Type B pancreatic cell (in vitro differentiated cells): ENCODE data around the gene FXYD4. TPM values are rescaled to one million over a fixed set of nuclear protein-coding genes. Genes with fewer than 3 reads are reported as not detected.

Experiments
- DNase-seq: peaks from one replicate; pipeline ENCODE4 v3.0.0; 2021; ENCODE audit warnings: mixed read lengths; ENCODE audit not compliant: unreplicated experiment; ENCODE audit errors: extremely low spot score
- H3K27ac Mint-ChIP-seq: 2 replicates; pipeline ENCODE4 v1.8.0; 2021; ENCODE audit warnings: mild to moderate bottlenecking, mixed read lengths
- H3K27me3 Mint-ChIP-seq: 2 replicates; pipeline ENCODE4 v1.8.0; 2021; ENCODE audit warnings: mixed read lengths
- H3K36me3 Mint-ChIP-seq: 2 replicates; pipeline ENCODE4 v1.8.0; 2021; ENCODE audit warnings: mixed read lengths
- H3K4me1 Mint-ChIP-seq: one replicate; pipeline ENCODE4 v1.8.0; 2021; ENCODE audit warnings: mixed read lengths; ENCODE audit not compliant: unreplicated experiment
- H3K4me3 Mint-ChIP-seq: 2 replicates; pipeline ENCODE4 v1.8.0; 2021; ENCODE audit warnings: mild to moderate bottlenecking, mixed read lengths
- H3K9me3 Mint-ChIP-seq: 2 replicates; pipeline ENCODE4 v1.8.0; 2021; ENCODE audit warnings: mixed read lengths
- CTCF ChIP-seq: fragments of 200-600 bp; sonication (generic); conservative IDR thresholded peaks from 2 replicates; pipeline ENCODE4 v1.5.0; 2021; ENCODE audit warnings: antibody characterized with exemption, mild to moderate bottlenecking
- total RNA-seq: library from RNA; stranded (reverse); gene quantifications from 2 replicates; pipeline ENCODE4 v1.2.1, GENCODE V29; 2021; ENCODE audit warnings: low replicate concordance

Gene FXYD4
- total RNA-seq, 1 donor from 2014 or later: 0.97 TPM

DNA sequence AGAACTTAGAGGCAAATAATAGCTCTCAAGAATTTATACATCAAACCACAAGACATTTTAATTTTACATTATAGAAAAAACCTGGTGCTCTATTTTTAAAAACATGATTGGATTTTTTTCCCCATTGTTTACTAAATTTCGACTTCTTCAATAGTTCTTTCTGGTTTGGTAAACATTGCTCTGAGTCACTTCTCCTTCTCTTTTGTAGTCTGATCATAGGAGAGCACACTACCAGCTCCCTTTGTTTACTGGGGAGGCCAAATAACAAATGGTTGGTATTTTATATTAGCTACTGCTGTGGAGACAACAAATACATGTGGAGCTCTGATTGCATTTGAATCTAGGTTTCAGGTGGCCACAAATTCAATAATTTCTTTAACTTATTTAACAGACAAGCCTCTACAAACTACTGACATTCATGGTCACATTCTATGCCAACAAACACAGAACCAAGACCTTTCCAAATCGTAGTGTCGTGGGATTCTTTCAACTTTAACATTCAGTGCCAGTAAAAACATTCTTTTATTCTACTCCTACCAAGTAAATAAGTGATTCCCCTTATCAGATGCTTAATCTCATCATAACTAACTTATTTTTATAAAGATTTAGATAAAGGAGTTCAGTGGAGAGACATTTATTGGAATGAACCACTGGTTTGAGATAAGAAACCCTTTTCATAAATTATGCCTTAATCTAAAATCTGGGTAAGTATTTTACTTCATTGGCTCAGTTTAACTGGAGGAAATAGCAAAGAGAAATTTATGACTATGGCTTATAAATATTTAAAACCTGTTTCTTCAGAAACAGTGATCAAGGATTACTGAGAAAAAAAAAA, 17.7 kb upstream of the FXYD4 start:
- Mint-ChIP-seq H3K36me3 (no peaks in the 10 kb centered on the region), H3K4me3 (peak overlapping the region; percentile 35), H3K9me3 (no peaks in the 10 kb centered on the region), H3K27ac (peak overlapping the region; percentile 93), H3K27me3 (peaks cover under 1% of the 10 kb centered on the region), H3K4me1 (peaks cover 17% of the 10 kb centered on the region)
- TF ChIP-seq CTCF: no peak
- no peak for DNase-seq

DNA sequence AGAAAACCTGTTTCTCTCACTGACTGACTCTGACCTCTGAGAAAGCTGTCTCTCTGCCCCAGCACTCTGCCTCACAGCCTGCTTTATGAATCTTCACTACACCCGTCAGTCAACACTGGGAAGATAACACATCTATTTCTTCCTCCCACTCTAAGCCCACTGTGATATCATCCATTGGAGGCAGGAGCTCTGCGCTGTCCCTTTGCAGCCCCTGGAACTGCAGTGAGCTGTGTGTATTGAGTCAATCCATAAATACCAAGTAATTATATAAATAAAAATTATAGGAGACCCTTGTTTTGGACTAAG, 17.2 kb upstream of the FXYD4 start:
- no peaks in the 10 kb centered on the region for H3K9me3 Mint-ChIP-seq
- peak overlapping the region; percentile 35 for H3K4me3 Mint-ChIP-seq
- no peaks in the 10 kb centered on the region for H3K27me3 Mint-ChIP-seq
- no peaks in the 10 kb centered on the region for H3K36me3 Mint-ChIP-seq
- TF ChIP-seq CTCF: no peak
- peak overlapping the region; percentile 93 for H3K27ac Mint-ChIP-seq
- peaks cover 16% of the 10 kb centered on the region for H3K4me1 Mint-ChIP-seq
- DNase-seq: no peak

- no peak for DNase-seq
- Mint-ChIP-seq H3K9me3 (no peaks in the 10 kb centered on the region), H3K4me1 (peaks cover 16% of the 10 kb centered on the region), H3K27me3 (no peaks in the 10 kb centered on the region), H3K27ac (peak overlapping the region; percentile 70), H3K4me3 (no peak overlapping the region), H3K36me3 (no peaks in the 10 kb centered on the region)
- TF ChIP-seq CTCF: no peak
These were observed 16.5 kb upstream of the FXYD4 start for GRCh38 chr10:43354879-43355380.

- H3K4me1 Mint-ChIP-seq: peaks cover 16% of the 10 kb centered on the region
- no peaks in the 10 kb centered on the region for H3K27me3 Mint-ChIP-seq
- H3K27ac Mint-ChIP-seq: peak overlapping the region; percentile 81
- no peaks in the 10 kb centered on the region for H3K36me3 Mint-ChIP-seq
- no peaks in the 10 kb centered on the region for H3K9me3 Mint-ChIP-seq
- no peak for DNase-seq
- no peak for TF ChIP-seq CTCF
- H3K4me3 Mint-ChIP-seq: peak overlapping the region; percentile 48
These were observed 15.6 kb upstream of the FXYD4 start for GRCh38 chr10:43355749-43356371.

- H3K27ac Mint-ChIP-seq: peak overlapping the region; percentile 50
These were observed 11.3 kb upstream of the FXYD4 start for GRCh38 chr10:43360086-43360485.

More at GRCh38 chr10:43360086-43360485, 11.3 kb upstream of the FXYD4 start:
- Mint-ChIP-seq H3K9me3 (no peaks in the 10 kb centered on the region), H3K27me3 (no peaks in the 10 kb centered on the region), H3K4me3 (peak overlapping the region; percentile 75), H3K36me3 (no peaks in the 10 kb centered on the region), H3K4me1 (peaks cover 6% of the 10 kb centered on the region)
- TF ChIP-seq CTCF: no peak
- no peak for DNase-seq
